ENCODE data around the gene CHEK2. TPM values are rescaled to one million over a fixed set of nuclear protein-coding genes. Genes with fewer than 3 reads are reported as not detected.
"Not testable (repeated sequence)": the region's sequence is repeated elsewhere in the genome, so short reads cannot be mapped to it uniquely, and the experiment has no call there.

The CHEK2 gene
- 1 to 10 TPM; 6.6 to 8.4 TPM for total RNA-seq
- long read RNA-seq, donor 1, partial matches to known transcripts: 2 of 4 reads
- long read RNA-seq, donor 1, other reads (novel, unspliced or antisense): 1 of 4 reads
- long read RNA-seq, donor 2, transcript CHEK2-208 (15 exons, 1,844 nt): major isoform, 9 of 16 reads
- long read RNA-seq, donor 2, partial matches to known transcripts: 3 of 16 reads
- long read RNA-seq, donor 2, other reads (novel, unspliced or antisense): 3 of 16 reads

GRCh38 chr22:28741785-28742561 is at the start of gene CHEK2, which contains the start of gene HSCB:
CHEK2 (minus strand) TSS chr22:28741820; CDS start chr22:28734721, 7,099 bp downstream.
HSCB (plus strand) TSS chr22:28742039; CDS start chr22:28742096, 57 bp downstream.
- intact Hi-C loops (cut with DNase I): no loop called here
- DNase-seq (ENCODE audit: low spot score): peak; percentile 99

DNA sequence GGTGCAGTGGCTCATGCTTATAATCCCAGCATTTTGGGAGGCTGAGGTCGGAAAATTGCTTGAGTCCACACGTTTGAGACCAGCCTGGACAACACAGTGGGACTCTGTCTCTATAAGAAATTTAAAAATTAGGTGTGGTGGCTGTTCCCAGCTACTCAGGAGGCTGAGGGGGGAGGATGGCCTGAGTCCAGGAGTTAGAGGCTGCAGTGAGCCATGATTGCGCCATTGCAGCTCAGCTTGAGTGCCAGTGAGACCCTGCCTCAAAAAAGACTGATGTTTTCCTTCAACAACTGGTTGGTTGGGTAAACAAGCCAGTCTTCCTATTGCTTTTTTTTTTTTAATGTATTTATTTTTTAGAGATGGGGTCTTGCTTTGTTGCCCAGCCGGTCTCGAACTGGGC is 49.5 kb upstream of the CHEK2 start:
- DNase-seq (ENCODE audit: low spot score): no peak
- intact Hi-C loops (cut with DNase I): no loop called here

DNA sequence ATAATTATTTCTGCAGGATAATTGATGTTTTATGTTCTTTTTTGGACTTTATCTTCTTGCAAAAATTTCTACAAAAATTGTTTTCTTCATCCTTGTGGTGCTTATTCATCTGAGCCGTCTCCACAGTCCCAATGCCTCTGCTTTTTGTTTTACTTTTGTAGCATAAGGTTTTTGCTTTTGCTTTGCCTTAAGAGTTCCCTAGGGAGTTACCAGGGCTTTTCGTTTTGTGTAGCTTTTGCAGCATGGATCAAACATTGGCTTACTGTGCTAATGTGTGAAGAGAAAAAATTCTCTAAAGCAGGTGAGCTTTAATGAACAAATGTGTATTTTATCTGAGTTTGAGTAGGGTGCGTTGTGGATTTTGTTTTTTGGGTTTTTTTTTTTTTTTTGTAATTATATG is 47.0 kb upstream of the CHEK2 start:
- intact Hi-C loops (cut with DNase I): no loop called here
- no peak for DNase-seq (ENCODE audit: low spot score)

DNA sequence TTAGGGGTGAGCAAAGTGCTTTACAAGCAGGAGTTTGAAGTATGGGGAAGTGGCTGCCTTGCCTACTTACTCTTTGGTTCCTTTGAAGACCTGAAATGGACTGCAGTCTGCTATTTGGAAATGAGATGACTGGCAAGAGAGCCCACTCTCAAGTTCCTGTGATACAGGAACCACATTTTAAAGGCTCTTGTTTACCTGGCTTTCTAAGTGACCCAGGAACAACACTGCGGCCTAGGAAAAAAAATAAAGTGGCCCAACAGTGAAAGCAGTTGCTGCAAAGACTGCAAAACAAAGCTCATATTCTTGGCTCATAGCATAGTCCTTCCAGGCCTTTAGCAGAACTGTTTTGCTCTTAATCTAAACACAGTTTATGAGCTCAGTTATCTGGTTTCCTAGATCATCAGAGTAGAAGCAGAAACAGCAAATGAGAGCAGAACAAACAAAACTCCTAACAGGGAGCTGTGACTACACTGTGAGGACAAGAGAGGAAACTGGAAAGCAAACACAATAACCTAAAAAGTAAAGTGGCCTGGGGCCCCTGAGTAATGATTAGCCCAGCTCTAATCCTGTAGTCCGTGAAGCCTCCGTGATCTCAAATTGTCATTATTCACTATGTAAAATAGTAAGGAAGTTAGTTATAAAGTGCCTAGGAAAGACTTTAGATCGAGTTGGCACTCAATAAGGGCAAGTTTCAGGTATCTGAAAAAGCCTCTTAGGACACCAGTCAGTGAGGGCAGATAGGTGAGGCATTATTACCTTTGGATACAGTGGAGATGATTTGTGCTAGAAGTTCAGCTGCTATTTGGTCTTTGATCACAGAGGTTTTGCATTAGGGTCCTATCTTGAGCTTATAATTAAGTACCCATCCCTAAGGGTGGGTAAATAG is 42.4 kb upstream of the CHEK2 start:
- intact Hi-C loops (cut with DNase I): no loop called here
- no peak for DNase-seq (ENCODE audit: low spot score)

DNA sequence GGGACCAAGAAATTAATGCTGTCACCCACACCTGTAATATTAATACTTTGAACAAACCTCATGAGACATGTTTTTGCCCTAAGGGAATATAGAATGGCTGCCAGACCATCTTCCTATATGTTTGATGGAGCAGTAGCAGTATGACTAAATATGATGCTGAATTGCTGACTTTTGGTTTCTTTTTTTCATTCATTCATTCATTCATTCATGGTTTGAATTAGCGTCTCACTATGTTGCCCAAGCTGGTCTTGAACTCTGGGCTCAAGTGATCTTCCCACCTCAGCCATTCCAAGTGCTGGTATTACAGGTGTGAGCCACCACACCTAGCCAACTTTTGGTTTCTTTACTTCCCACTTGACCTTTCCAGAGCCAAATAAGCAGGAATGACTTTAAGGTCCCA is 38.7 kb upstream of the CHEK2 start:
- intact Hi-C loops (cut with DNase I): no loop called here

GRCh38 chr22:28779833-28780232 is 38.2 kb upstream of the CHEK2 start:
- no peak for DNase-seq (ENCODE audit: low spot score)
- intact Hi-C loops (cut with DNase I): no loop called here

More for the DNA sequence above, 38.7 kb upstream of the CHEK2 start:
- DNase-seq (ENCODE audit: low spot score): no peak

DNA sequence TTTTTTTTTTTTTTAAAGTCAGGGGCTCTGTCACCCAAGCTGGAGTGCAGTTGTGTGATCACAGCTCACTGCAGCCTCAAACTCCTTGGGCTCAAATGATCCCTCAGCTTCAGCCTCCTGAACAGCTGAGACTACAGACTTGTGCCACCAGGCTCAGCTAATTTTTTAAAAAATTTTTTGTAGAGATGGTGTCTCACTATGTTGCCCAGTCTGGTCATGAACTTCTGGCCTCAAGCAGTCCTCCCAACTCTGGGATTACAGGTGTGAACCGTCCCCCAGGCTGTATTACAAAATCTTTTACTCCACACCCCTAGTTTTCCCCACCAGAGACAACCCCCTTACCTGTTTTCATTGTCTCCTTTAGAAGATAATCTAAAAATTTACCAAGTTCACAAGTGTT is 32.8 kb upstream of the CHEK2 start:
- intact Hi-C loops (cut with DNase I): no loop called here
- DNase-seq (ENCODE audit: low spot score): no peak

DNA sequence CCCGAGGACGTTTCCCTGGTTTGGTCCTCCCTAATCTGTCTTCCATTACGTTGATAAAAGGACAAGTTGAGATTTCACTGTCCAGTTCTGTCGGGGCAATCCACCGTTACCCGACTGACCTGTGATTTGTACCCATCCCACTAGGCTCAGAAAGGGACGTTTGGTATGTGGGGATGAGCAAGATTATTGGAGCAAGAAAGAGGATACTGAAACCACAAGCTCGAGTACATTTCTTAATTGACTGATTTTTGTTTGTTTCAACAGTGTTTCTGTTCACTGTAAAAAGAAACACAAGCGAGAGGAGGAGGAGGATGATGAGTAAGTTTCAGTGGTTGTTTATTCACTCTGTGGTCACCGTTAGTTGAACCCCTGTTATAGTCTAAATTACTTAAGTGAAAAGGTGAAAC is 31.8 kb upstream of the CHEK2 start:
- no peak for DNase-seq (ENCODE audit: low spot score)
- intact Hi-C loops (cut with DNase I): no loop called here

GRCh38 chr22:28772633-28773460 is 31.2 kb upstream of the CHEK2 start, which contains the start of gene CCDC117:
CCDC117 (plus strand) TSS chr22:28772695; CDS start chr22:28772850, 155 bp downstream.
- intact Hi-C loops (cut with DNase I): no loop called here
- peak; percentile 98 for DNase-seq (ENCODE audit: low spot score)

DNA sequence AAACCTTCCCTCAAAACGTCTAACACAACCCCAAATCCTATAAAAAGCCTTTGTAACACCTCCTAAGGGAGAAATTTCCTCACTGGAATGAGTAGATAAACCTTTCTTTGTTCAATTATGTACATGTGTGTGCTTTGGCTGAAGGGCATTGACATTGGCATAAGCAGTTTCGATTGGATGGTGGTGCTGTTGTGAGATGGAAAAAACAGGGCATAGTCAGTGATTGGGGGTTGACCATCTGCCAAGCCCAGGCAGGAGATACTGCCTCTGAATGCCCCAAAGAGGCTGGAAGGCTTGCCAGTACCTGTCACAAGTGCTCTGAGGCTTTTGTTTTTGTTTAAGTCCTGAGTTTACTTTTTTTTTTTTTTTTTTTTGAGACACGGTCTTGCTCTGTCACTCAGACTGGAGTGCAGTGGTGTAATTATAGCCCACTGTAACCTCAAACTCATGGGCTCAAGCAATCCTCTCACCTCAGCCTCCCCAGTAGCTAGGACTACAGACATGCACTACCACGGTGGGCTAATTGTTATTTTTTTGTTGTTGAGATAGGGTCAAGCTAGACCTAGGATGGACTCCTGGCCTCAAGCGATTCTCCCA is 29.7 kb upstream of the CHEK2 start:
- no peak for DNase-seq (ENCODE audit: low spot score)
- intact Hi-C loops (cut with DNase I): no loop called here

DNA sequence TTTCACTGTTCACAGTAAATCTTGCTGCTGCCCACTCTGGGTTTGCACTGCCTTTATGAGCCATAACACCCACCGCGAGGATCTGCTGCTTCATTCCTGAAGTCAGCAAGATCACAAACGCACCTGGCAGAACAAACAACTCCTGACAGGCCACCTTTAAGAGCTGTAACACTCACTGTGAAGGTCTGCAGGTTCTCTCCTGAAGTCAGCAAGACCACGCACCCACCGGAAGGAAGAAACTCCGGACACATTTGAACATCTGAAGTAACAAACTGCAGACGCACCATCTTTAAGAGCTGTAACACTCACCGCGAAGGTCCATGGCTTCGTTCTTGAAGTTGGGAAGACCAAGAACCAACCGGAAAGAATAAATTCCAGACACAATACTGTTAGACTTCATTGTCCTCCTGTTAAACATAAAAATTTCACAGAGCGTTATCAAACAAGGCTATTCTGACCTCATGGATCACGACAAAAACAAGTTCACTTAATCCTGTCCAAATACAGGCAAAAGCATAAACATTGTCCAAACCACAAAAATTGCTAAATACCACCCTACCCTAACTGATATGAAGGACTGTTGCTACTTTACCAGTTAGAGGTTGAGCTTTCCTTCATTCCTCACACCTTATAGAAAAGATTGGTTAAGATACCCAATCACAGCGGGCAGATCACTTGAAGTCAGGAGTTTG is 27.9 kb upstream of the CHEK2 start:
- intact Hi-C loops (cut with DNase I): no loop called here
- peak; percentile 51 for DNase-seq (ENCODE audit: low spot score)

GRCh38 chr22:28768701-28769393 is 27.2 kb upstream of the CHEK2 start:
- no peak for DNase-seq (ENCODE audit: low spot score)
- intact Hi-C loops (cut with DNase I): no loop called here

DNA sequence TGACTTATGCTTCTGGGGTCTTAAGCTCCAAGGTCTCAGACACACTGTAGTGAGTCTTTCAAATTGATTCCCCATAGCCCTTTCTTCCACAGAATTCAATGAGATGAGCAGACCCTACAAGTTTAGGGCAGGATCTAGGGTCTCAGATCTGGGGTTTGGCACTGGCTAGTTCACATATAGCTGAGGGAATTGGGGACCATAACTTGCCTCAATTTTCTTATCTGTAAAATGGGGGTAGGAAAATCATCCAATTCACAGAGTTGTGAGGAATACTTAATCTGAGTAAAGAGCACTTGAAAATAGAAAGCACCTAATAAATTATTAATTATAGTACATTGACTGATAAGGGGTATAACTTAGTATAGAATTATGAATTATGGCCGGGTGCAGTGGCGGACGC is 25.0 kb upstream of the CHEK2 start:
- DNase-seq (ENCODE audit: low spot score): no peak
- intact Hi-C loops (cut with DNase I): no loop called here

DNA sequence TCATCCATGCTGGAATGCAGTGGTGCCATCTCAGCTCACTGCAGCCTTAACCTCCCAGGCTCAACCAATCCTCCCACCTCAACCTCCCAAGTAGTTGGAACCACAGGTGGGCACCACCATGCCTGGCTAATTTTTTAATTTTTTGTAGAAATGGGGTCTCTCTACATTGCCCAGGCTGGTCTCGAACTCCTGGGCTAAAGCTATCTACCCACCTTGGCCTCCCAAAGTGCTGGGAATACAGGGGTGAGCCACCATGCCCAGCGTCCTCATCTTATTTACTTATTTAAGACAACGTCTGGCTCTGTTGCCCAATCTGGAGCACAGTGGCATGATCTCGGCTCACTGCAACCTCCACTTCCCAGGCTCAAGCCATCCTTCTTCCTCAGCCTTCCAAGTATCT is 20.4 kb upstream of the CHEK2 start:
- DNase-seq (ENCODE audit: low spot score); intact Hi-C loops (cut with DNase I): not testable (repeated sequence)

GRCh38 chr22:28761449-28761755 is 19.8 kb upstream of the CHEK2 start:
- no peak for DNase-seq (ENCODE audit: low spot score)
- intact Hi-C loops (cut with DNase I): no loop called here

DNA sequence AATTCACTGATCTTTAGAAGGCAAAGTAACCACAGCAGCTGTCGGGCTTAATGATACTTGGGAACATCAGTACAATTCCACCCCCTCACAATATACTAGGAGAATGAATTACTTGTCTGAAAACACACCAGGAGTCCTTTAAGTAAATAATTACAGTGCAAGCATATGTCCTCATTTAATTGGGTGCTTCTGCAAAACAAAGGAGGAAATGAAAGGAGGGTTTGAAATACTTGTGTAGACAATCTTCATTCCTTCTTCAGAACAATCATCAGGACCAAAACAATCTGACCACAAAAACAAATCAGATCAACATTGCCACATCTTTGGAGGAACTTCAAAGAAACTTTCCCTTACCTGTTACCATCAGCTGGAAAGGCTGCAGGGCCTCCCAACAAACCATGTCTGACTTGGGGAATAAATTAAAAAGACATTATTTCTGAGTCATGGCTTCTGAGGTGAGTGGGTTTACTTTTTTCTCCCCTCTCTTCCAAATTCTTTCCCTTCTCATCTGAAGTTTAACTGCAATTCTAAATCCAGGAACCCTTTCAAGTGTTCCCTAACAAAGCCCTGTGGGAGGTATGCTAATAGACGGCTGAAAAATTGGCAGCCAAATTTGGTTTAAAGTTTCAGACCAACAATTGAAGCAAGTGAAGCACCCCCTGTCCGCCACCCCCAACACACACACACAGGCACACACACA is 18.4 kb upstream of the CHEK2 start:
- intact Hi-C loops (cut with DNase I): no loop called here

DNA sequence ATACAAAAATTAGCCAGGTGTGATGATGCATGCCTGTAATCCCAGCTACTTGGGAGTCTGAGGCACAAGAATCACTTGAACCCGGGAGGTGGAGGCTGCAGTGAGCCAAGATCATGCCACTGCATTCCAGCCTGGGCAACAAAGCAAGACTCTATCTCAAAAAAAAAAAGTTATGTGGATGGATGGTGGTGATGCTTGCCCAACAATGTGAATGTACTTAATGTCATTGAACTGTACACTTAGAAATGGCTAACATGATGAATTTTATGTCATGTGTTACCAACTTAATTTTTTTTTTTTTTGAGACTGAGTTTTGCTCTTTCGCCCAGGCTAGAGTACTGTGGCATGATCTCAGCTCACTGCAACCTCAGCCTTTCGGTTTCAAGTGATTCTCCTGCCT is 12.9 kb upstream of the CHEK2 start:
- DNase-seq (ENCODE audit: low spot score); intact Hi-C loops (cut with DNase I): not testable (repeated sequence)

More for the DNA sequence above, 18.4 kb upstream of the CHEK2 start:
- DNase-seq (ENCODE audit: low spot score): no peak
